NAMALWA (cell line): ENCODE measurements around the gene SLC28A3.
"Not testable (repeated sequence)": the region's sequence is repeated elsewhere in the genome, so short reads cannot be mapped to it uniquely, and the experiment has no call there.

Experiments used
- DNase-seq: peaks from one replicate; pipeline ENCODE4 v3.0.0-alpha.2; 2015; ENCODE audit warnings: low spot score

SLC28A3 gene, protein sequence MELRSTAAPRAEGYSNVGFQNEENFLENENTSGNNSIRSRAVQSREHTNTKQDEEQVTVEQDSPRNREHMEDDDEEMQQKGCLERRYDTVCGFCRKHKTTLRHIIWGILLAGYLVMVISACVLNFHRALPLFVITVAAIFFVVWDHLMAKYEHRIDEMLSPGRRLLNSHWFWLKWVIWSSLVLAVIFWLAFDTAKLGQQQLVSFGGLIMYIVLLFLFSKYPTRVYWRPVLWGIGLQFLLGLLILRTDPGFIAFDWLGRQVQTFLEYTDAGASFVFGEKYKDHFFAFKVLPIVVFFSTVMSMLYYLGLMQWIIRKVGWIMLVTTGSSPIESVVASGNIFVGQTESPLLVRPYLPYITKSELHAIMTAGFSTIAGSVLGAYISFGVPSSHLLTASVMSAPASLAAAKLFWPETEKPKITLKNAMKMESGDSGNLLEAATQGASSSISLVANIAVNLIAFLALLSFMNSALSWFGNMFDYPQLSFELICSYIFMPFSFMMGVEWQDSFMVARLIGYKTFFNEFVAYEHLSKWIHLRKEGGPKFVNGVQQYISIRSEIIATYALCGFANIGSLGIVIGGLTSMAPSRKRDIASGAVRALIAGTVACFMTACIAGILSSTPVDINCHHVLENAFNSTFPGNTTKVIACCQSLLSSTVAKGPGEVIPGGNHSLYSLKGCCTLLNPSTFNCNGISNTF

DNA sequence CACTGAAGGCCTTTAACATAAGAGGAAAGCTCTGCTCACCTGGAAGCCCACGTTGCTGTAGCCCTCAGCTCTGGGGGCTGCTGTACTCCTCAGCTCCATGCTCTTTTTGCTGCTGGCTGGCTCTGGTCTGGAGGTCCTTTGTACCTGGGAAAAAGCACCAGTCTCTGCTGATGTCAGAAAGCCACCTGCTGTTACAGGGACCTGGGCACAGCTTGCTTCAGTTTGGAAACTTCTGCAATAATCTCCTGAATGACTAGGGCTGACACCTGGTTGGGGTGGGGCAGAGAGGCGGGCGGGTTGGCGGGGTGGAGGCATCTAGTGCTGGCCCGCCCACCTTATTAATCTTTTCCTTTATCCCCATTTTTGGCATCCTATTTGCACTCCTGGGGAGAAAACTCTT lies at the start of gene SLC28A3:
Gene SLC28A3, minus strand, starts transcription at position 224 of the 400 bp plus-strand sequence. Its CDS starts 125 bp downstream, at position 99.
- no peak for DNase-seq

DNA sequence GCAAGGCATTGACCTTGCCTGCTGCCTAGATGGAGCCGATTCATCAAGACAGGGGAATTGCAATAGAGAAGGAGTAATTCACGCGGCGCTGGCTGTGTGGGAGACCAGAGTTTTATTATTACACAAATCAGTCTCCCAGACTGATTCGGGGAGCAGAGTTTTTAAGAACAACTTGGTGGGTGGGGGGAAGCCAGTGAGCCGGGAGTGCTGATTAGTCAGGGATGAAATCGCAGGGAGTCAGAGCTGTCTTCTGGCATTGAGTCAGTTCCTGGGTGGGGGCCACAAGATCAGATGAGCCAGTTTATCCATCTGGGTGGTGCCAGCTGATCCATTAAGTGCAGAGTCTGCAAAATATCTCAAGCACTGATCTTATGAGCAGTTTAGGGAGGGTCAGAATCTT lies 49.7 kb upstream of the SLC28A3 start:
- not testable (repeated sequence) for DNase-seq

DNA sequence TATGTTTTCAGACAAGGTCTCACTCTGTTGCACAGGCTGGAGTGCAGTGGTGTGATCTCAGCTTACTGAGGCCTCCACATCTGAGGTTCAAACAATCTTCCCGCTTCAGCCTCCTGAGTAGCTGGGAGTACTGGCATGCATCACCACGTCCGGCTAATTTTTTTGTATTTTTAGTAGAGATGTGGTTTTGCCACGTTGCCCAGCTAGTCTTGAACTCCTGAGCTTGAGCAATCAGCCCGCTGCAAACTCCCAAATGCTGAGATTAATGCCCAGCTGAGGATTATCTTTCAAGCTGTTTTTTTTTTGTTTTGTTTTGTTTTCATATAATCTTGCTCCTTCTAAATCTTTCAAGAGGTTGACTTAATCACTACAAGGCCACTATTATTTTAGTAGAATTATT lies 47.3 kb upstream of the SLC28A3 start:
- DNase-seq = no peak

DNA sequence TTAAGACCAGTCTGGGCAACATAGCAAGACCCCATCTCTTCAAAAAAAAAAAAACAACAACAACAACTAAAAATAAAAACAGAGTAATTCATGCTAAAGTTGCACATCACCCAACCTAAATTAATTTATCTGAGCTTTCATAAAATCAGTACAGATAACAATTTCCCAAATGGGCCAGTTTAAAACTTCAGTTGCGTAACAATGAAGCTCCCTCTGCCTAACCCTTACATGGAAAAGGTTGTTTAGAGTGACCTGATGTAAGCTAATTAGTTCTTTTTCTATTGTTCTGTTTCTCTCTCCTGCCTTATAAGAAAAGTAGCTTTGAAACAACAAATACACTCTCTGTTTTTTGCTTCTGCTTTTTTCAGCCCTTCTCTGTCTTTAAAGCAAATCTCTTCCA lies 46.2 kb upstream of the SLC28A3 start:
- DNase-seq = no peak

DNA sequence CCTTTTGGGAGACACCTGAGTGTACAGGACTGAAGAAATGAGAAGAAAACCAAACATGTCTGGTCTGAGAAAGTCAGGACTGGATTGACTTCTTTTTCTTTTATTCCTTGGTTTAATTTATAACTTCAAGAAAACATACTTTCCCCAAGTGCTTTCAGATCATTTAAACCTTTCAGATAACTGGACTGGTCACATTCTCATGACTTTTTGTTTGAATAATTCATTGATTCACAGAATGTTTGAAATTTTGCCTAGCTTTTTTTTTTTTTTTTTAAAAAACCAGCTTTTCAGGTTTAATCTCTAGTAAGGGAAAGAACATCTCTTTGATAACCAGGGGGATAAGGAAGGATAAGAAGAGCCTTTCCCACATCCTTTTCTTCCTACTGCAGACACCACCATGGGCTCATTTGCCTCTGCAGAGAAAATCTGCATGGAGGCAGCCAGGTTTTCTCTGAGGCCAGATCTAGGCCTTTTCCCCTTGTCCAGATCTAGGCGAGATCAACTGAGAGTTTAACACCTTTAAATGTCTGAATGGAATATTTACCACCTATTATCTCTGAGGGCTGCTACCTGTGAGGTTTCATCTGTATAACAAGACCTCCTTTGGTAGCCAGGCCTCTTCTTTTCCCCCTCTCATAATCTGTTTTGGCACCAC lies 45.0 kb upstream of the SLC28A3 start:
- no peak for DNase-seq

DNA sequence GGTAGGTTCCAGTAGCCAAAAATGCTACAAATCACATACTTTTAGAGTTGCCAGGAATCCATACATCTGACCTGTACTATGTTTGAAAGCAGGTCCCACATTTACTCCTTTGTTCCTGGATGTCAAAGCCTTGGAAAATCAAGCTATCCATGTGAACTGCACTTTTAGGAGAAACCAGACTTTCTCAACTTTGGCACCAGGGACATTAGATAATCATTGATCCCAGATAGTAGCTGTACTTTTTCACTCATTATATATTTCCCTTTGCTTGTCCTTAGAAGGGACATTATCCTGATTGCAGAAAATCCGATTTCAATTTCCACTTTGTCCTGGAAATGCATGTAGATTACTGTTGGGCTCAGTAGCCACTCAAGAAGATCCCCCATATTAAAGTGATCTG lies 44.1 kb upstream of the SLC28A3 start:
- DNase-seq = no peak

DNA sequence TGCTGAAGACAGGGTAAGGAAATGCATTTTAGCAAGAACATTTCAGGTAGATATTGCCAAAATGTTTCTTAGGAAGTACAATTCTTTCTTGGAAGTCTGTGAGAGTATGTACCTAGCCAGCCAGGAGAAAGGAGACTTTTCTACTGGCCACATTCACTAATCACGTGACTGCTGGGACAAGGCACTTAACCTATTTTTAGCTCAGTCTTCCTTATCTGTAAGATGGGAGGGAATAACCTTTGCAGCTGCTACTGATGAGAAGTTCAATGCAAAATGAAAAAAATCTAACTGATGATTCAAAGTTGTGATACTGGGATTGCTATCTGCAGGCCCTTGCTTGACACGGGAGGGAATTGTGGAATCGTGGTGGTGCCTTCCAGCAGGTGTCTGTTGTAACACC lies 42.6 kb upstream of the SLC28A3 start:
- no peak for DNase-seq

DNA sequence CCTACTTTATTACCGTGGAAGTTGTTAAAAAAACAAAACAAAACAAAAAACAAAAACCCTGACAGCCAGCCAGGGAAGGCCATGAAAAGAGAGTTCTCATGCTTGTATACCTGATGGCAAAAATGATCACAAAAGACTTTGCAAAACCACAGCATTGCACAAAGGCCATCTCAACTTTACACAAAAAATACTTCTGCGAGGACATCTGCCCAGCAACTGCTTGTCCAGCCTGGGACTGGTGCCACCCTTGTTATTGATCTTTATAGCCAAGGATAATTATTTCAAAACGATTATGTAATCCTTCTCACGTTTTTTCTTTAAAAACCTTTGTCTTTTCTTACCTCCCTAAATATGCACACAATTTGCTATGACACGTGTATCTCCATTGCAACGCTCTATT lies 42.2 kb upstream of the SLC28A3 start:
- no peak for DNase-seq

DNA sequence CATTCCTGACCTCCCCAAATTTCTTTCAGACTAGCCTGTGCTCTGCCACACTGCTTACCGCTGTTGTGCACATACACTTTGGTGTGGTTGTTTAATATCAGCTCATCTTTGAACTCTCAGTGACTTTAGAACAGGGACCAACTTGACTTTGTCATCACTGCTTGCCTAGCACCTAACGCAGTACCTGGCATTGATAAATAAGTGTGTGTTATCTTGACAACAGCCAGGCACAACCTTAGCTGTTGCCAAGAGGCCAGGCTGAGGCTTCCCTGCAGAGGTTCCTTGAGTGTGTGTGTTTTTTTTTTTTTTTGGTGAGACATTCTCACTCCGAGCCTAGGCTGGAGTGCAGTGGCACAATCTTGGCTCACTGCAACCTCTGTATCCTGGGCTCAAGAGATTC lies 41.0 kb upstream of the SLC28A3 start:
- DNase-seq = no peak

DNA sequence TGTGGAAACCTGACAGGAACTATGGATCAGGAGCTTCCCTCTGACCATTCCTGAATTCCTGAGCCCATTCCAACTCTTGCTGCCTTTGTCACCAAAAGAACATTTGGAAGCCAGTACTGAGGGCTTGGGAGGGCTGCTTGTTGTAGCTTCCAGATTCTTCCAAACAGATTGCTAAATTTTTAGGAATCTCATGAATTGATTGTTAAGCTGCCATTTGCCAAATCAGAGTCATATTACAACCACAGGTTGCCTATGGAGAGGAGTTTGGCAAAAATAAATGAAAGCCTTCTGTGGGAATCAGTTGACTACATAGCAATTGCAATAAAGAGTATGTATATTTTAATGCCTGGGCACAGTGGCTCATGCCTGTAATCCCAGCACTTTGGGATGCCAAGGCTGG lies 39.2 kb upstream of the SLC28A3 start:
- DNase-seq = no peak

DNA sequence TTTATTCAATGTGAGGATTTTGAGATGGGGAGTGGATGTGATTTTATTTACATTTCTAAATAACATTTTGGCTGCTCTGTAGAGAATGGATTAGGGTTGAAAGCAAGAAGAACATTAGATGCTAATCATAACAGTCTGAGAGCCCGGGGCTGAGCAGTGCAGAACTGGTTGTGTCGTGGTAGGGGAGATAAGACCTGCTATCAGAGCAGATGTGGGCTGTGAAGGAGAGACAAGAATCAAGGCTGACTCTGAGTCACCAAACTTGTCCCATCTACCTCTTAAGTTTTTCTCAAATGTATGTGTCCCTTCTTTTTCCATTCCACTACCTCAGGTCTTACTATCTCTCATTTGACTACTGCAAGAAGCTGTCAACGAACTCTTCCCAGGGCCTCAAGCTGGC lies 35.4 kb upstream of the SLC28A3 start:
- no peak for DNase-seq

DNA sequence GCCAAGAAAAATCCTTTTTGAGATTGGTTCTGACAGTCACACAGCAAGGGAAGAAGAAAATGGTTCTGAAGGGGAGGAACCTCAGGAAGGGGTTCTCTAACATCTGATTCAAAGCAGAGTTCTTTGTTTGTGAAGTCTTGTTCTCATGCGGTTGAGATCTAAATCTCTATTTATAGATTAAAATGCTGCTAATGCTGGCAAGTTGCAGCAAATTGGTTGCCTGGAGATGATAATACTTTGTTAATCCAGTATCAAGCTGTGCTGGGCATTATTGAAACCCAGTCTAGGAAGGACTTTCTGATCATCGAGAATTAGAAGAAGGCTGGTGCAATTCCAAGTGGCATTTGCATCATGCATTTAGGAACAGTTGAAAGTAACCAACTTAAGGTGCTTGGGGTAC lies 34.0 kb upstream of the SLC28A3 start:
- no peak for DNase-seq

DNA sequence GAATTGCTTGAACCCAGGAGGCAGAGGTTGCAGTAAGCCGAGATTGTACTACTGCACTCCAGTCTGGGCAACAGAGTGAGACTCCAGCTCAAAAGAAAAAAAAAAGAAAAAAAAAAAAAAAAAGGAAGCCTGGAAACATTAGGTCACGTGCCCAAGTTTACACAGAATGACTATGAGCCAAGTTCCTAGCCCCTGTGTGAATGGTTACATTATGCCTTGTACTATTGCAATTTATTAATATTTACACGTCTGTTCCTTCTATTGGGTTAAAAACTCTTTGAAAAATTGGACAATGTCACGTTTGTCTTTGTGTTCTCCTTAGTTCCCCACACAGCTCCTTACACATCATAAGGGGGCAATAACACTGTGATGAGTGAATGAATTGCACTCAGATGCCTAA lies 33.5 kb upstream of the SLC28A3 start:
- no peak for DNase-seq

DNA sequence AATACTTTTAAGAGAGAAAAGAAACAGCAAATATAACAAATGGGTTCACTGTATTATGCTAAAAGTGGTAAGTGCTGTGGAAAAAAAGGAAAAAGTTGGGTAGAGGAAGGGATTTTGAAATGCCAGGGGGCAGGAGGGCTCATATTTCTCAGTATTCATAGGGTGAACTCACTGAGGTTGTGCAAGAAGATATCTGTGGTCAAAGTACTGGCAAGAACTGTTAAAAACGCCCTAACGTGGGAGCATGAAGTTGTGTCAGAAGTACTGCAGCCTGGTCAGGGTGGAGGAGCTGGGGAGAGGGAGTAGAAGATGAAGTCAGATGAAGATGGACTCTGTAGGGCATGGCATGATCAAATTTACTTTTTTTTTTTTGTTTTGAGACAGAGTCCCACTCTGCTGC lies 31.2 kb upstream of the SLC28A3 start:
- DNase-seq = no peak

DNA sequence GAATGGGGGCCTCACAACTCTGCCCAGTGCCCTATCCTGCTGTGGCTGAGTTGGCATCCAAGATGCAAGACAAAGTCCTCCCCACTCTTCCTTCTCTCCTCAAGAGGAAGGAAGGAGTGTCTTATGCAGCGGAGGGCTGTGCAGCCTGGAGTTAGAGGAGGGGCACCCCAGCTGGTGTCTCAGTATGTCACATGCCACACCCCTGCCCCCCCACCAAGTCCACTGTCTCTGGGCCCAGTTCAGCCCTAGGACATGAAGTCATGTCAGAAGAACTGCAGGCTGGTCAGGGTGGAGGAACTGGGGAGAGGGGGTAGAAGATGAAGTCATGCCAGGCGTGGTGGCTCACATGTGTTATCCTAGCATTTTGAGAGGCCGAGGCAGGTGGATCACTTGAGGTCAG lies 28.0 kb upstream of the SLC28A3 start:
- no peak for DNase-seq

DNA sequence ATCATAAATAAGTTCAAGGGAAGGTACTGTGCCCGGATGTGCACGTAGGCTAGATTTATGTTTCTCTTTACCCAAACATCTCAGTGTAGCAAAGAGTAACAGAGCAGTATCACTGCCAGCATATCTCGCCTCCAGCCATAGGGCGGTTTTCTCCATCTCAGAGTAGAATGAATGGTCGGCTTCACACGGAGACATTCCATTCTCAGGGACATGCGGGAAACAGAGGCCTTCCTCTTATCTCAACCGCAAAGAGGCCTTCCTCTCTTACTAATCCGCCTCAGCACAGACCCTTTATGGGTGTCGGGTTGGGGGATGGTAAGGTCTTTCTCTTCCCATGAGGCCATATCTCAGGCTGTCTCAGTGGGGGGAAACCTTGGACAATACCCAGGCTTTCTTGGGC lies 27.2 kb upstream of the SLC28A3 start:
- DNase-seq = not testable (repeated sequence)

DNA sequence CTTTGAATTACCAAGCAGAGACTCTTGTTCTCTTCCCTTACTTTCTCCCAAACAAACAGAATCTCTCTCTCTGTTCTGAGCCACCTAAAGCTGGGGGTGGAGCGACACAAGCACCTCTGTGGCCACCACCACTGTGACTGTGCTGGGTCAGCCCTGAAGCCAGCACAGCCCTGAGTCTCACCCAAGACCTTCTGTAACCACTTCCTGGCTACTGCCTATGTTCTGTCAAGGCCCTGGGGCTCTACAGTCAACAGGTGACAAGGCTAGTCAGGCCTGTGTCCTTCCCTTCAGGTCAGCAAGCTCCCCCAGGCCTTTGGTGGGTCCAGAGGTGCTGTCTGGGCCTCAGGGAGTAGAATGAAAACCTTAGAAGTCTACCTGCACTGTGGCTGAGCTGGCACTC lies 26.1 kb upstream of the SLC28A3 start:
- no peak for DNase-seq

DNA sequence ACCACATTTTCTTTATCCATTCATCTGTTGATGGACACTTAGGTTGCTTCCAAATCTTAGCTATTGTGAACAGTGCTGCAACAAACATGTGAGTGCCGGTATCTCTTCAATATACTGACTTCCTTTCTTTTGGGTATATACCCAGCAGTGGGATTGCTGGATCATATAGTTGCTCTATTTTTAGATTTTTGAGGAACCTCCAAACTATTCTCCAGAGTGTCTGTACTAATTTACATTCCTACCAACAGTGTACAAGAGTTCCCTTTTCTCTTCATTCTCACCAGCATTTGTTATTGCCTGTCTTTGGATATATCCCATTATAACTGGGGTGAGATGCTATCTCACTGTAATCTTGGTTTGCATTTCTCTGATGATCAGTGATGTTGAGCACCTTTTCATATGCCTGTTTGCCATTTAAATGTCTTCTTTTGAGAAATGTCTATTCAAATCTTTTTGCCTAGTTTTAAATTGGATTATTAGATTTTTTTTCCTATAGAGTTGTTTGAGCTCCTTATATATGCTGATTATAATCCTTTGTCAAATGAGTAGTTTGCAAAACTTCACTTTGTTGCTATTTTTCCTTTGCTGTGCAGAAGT lies 24.4 kb upstream of the SLC28A3 start:
- DNase-seq = not testable (repeated sequence)

DNA sequence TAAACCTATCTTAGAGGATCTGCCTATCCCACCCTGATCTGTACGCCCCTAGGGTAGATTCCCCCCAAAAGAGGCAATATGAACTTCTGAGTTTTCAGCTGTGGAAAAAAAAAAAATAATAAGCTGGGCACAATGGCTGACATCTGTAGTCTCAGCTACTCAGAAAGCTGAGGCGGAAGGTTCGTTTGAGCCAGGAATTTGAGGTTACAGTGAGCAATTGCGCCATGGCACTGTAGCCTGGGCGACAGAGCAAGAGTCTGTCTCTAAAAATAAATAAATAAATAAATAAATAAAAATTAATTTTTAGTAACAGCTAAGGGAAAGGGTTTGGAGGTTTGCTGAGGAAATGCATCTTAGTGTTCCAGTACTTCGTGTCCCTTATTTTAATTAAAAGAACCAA lies 21.1 kb upstream of the SLC28A3 start:
- no peak for DNase-seq

DNA sequence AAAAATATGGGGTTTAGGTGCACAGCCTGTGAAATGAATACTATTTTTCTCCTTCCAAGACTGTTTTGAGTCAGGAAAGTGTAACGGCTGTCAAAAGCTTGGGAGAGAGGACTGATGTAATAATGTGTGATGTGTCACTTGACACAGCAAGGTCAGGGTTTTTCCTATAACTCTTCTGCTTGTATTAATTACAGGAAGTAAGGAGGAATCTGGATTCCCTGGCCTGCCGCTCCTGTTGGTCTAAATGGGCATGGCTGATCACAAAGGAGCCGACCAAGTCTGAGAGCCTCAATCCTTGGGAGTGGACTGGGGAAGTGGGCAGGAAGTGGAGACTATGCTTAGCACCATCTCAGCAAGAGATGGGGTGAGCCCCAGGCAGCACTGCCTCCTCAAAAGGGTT lies 16.7 kb upstream of the SLC28A3 start:
- no peak for DNase-seq

DNA sequence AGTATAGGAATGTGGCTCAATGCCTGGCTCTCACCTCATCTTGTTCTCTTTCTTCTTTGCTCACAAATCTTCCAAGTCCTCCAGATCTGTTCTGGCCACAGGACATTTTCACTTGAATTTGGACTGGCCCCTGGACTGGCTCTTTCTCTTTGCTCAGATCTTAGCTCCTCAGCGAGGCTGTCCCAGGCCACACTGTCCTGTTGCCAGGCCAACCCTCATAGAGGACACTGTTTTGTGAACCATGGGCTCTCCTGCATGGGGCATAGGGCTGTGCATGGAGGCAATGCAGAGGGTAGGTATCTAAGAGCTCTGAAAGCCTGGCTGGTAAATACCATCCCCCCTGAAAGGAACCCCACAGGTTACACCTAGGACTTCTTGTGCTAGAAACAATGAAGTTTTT lies 13.5 kb upstream of the SLC28A3 start:
- DNase-seq = no peak

DNA sequence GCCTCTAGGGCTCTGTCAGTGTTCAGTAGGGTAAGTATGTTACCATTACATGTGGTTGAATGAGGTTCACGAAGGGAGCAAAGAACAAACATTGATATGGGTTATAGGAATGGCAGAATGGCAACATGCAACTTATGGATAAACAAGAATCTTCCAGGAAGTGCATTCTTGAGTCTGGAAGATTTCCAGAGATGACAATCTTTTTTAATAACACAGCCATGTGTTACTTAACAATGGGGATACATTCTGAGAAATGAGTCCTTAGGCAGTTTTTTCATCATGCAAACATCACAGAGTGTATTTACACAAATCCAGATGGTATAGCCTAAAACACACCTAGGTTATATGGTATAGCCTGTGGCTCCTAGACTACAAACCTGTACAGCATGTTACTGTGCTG lies 9.1 kb upstream of the SLC28A3 start:
- DNase-seq = no peak

DNA sequence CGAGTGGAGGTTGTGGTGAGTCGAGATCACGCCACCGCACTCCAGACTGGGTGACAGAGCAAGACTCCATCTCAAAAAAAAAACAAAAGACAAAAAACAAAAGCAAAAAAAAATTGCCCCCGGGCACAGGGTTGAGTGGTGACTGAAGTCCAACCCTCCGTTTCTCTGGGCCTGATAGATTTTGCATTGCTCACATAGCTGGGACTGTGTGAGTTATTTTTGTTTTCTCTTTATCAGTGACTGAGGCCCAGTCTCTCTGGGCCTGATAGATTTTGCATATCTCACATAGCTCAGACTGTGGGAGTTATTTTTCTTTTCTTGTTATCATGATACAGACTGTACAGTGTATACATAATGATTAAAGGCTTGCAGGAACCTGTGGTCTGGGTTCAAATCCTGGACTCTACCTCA lies 2.6 kb upstream of the SLC28A3 start:
- DNase-seq = no peak
